Mesothelial cell of epicardium (in vitro differentiated cells): Measurements from ENCODE around the gene COPS4. TPM values are rescaled to one million over a fixed set of nuclear protein-coding genes. Genes with fewer than 3 reads are reported as not detected.

Experiments
- DNase-seq, 2 experiments: peaks; one replicate each; pipeline ENCODE4 v3.0.0; 2021; ENCODE audit warnings: low spot score in 2 of 2; ENCODE audit not compliant: unreplicated experiment in 2 of 2
- H3K27ac Mint-ChIP-seq: 2 replicates; pipeline ENCODE4 v1.8.0; 2021; ENCODE audit warnings: mixed read lengths
- H3K27me3 Mint-ChIP-seq: 2 replicates; pipeline ENCODE4 v1.8.0; 2021; ENCODE audit warnings: low read depth, mixed read lengths
- H3K36me3 Mint-ChIP-seq: 2 replicates; pipeline ENCODE4 v1.8.0; 2021; ENCODE audit warnings: mixed read lengths
- H3K4me1 Mint-ChIP-seq: 2 replicates; pipeline ENCODE4 v1.8.0; 2021; ENCODE audit warnings: mixed read lengths
- H3K4me3 Mint-ChIP-seq: 2 replicates; pipeline ENCODE4 v1.8.0; 2021; ENCODE audit warnings: mild to moderate bottlenecking, moderate library complexity, mixed read lengths
- H3K9me3 Mint-ChIP-seq: 2 replicates; pipeline ENCODE4 v1.8.0; 2021; ENCODE audit warnings: mixed read lengths
- CTCF ChIP-seq: fragments of 200-600 bp; sonication (generic); IDR thresholded peaks from one replicate; pipeline ENCODE4 v1.5.0; 2021; ENCODE audit warnings: antibody characterized with exemption; ENCODE audit not compliant: unreplicated experiment
- total RNA-seq: library from RNA; stranded (reverse); gene quantifications from 3 replicates; pipeline ENCODE4 v1.2.1, GENCODE V29; 2021

The COPS4 gene
- total RNA-seq, 1 donor from 2014 or later: 39.6 TPM

- DNase-seq: no peak
- Mint-ChIP-seq H3K9me3 (no peaks in the 10 kb centered on the region), H3K4me3 (peak overlapping the region; percentile 86), H3K27me3 (no peaks in the 10 kb centered on the region), H3K27ac (peak overlapping the region; percentile 95), H3K4me1 (peaks cover 33% of the 10 kb centered on the region), H3K36me3 (no peaks in the 10 kb centered on the region)
- no peak for TF ChIP-seq CTCF
Observed at GRCh38 chr4:83011689-83012199, 23.2 kb upstream of the COPS4 start.

DNA sequence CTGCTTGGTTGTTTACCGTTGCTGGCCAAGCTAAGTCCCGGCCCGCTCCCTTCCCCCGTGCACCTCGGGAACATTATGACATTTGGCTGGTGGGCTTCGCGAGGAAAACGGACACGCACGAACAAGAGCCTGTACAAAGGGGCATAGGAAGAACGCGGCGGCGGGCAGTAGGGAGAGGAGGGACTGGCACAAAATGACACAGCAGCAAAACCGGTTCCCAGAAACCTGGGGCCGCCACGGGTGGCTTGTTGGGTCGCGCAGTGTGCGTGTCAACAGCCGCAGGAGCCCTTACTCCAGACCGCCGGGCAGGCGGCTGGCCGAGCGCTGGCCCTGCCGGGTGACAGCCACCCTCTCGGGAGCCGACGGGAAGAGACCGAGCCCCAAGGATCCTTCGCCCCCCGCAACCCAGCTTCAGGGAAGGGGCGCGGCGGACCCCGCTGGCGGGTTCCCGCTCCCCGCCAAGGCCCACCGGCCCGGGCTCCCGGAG lies 22.7 kb upstream of the COPS4 start:
- Mint-ChIP-seq H3K27me3 (no peaks in the 10 kb centered on the region), H3K36me3 (no peaks in the 10 kb centered on the region), H3K9me3 (no peaks in the 10 kb centered on the region), H3K27ac (peak overlapping the region; percentile 95), H3K4me1 (peaks cover 33% of the 10 kb centered on the region), H3K4me3 (peak overlapping the region; percentile 86)
- TF ChIP-seq CTCF: no peak
- peak; percentile 25 to 61 for DNase-seq

- peak; percentile 51 for TF ChIP-seq CTCF
- H3K36me3 Mint-ChIP-seq: no peaks in the 10 kb centered on the region
- H3K9me3 Mint-ChIP-seq: no peaks in the 10 kb centered on the region
Observed at GRCh38 chr4:83012687-83013419, 22.1 kb upstream of the COPS4 start.

DNA sequence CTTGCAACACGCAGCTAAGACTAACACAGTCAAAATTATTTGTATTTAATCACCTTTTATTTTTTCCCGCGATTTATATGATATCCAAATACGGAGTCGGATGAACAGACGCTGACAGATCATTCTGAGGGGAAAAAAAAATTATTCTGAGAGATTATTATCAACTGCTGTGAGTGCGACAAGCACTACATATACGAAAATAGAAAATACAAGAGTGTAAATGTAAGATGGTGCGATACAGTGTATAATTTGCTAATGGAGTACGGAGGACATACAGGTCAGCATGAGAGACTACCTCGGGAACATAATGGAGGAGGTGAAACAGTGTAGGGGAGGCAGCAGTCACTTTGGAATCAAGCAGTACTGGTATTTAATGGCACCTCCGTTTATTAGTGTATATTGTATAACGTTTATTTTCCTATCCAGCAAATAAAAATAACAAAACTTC lies 21.5 kb upstream of the COPS4 start:
- Mint-ChIP-seq H3K4me3 (peak overlapping the region; percentile 89), H3K27me3 (no peaks in the 10 kb centered on the region), H3K36me3 (no peaks in the 10 kb centered on the region), H3K4me1 (peaks cover 33% of the 10 kb centered on the region), H3K9me3 (no peaks in the 10 kb centered on the region), H3K27ac (peak overlapping the region; percentile 97)
- no peak for DNase-seq
- no peak for TF ChIP-seq CTCF

More at GRCh38 chr4:83012687-83013419, 22.1 kb upstream of the COPS4 start:
- peak overlapping the region; percentile 97 for H3K27ac Mint-ChIP-seq
- H3K4me1 Mint-ChIP-seq: peaks cover 33% of the 10 kb centered on the region
- H3K4me3 Mint-ChIP-seq: peak overlapping the region; percentile 89
- peak; percentile 96 to 98 for DNase-seq
- H3K27me3 Mint-ChIP-seq: no peaks in the 10 kb centered on the region

DNA sequence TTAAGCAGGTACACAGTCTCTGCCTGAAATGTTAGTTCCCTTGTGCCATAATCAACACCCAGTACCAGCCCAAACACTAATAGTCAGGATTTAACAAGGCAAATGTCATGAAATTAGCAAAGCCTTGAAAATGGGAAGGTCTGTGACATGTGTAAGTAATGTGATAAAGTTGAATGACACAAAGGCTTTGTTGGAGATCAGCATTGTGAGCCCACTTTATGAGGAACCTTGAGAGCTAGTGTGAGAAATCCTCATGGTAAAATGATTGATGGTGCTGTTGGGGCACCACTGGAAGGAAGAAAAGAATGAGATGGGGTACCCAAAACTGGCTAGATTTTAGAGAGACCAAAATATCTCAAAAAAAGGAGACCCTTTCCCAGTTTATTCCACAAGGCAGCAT lies 21.1 kb upstream of the COPS4 start:
- peaks cover 33% of the 10 kb centered on the region for H3K4me1 Mint-ChIP-seq
- no peaks in the 10 kb centered on the region for H3K27me3 Mint-ChIP-seq
- no peaks in the 10 kb centered on the region for H3K36me3 Mint-ChIP-seq
- peak overlapping the region; percentile 89 for H3K4me3 Mint-ChIP-seq
- H3K27ac Mint-ChIP-seq: no peak overlapping the region
- no peak for DNase-seq
- no peak for TF ChIP-seq CTCF
- H3K9me3 Mint-ChIP-seq: no peaks in the 10 kb centered on the region
